PC-3 (cell line): Measurements from ENCODE around the gene CPLANE1.

Experiments used
- EZH2 ChIP-seq: fragments of 300-600 bp; sonication (generic); IDR thresholded peaks from one replicate; pipeline ENCODE4 v1.6.1; 2017; ENCODE audit warnings: antibody characterized with exemption, mild to moderate bottlenecking, low read length; ENCODE audit not compliant: unreplicated experiment
- TF ChIP-seq, protein P1 (sequence below): fragments of 300-600 bp; sonication (generic); conservative IDR thresholded peaks from 2 replicates; pipeline ENCODE4 v1.5.1; 2017; ENCODE audit warnings: antibody characterized with exemption, low read depth, mild to moderate bottlenecking, low read length

- TF ChIP-seq, protein P1, sequence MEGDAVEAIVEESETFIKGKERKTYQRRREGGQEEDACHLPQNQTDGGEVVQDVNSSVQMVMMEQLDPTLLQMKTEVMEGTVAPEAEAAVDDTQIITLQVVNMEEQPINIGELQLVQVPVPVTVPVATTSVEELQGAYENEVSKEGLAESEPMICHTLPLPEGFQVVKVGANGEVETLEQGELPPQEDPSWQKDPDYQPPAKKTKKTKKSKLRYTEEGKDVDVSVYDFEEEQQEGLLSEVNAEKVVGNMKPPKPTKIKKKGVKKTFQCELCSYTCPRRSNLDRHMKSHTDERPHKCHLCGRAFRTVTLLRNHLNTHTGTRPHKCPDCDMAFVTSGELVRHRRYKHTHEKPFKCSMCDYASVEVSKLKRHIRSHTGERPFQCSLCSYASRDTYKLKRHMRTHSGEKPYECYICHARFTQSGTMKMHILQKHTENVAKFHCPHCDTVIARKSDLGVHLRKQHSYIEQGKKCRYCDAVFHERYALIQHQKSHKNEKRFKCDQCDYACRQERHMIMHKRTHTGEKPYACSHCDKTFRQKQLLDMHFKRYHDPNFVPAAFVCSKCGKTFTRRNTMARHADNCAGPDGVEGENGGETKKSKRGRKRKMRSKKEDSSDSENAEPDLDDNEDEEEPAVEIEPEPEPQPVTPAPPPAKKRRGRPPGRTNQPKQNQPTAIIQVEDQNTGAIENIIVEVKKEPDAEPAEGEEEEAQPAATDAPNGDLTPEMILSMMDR, result no peak
- no peak for TF ChIP-seq EZH2
These were observed 102.3 kb downstream of the CPLANE1 start for GRCh38 chr5:37146896-37147295.
